Endometrial microvascular endothelial cells (primary cell): Measurements from ENCODE around the gene SYNRG. TPM values are rescaled to one million over a fixed set of nuclear protein-coding genes. Genes with fewer than 3 reads are reported as not detected.
"Not testable (repeated sequence)": the region's sequence is repeated elsewhere in the genome, so short reads cannot be mapped to it uniquely, and the experiment has no call there.

ENCODE experiments used
- in situ Hi-C: cut with HindIII; loops from 2 replicates; pipeline ENCODE4 v1.10.0; 2017; ENCODE audit warnings: low sequenced_read_pairs, low pct_unique_long_range_greater_than_20kb; ENCODE audit errors: inconsistent ontology term
- total RNA-seq: library from RNA; depleted of rRNA; stranded (reverse); fragments of >200 nt; gene quantifications from one replicate; pipeline ENCODE4 v1.2.3, GENCODE V29; 2015; ENCODE audit errors: inconsistent ontology term

SYNRG gene
- 27.9 TPM for total RNA-seq

GRCh38 chr17:37609170-37610040, at the start of gene SYNRG:
Gene SYNRG (minus strand): TSS chr17:37609418. CDS start chr17:37609355, 63 bp downstream.
- in situ Hi-C loops = no loop called here

GRCh38 chr17:37657202-37657601, 48.0 kb upstream of the SYNRG start:
- in situ Hi-C loops = no loop called here

GRCh38 chr17:37651849-37652248, 42.6 kb upstream of the SYNRG start:
- in situ Hi-C loops = no loop called here

GRCh38 chr17:37650419-37651003, 41.3 kb upstream of the SYNRG start:
- in situ Hi-C loops = no loop called here

GRCh38 chr17:37648555-37648954, 39.3 kb upstream of the SYNRG start:
- in situ Hi-C loops = no loop called here

GRCh38 chr17:37647856-37648255, 38.6 kb upstream of the SYNRG start:
- in situ Hi-C loops = no loop called here

GRCh38 chr17:37643869-37644268, 34.7 kb upstream of the SYNRG start:
- in situ Hi-C loops = no loop called here

GRCh38 chr17:37643118-37643766, 34.0 kb upstream of the SYNRG start, which contains the start of gene DDX52:
Gene DDX52 (minus strand): TSS chr17:37643446. CDS start chr17:37643420, 26 bp downstream.
- in situ Hi-C loops = no loop called here

- in situ Hi-C loops = no loop called here
Observed at GRCh38 chr17:37642681-37643080, 33.5 kb upstream of the SYNRG start.

- in situ Hi-C loops = no loop called here
Observed at GRCh38 chr17:37640015-37640414, 30.8 kb upstream of the SYNRG start.

- in situ Hi-C loops = no loop called here
Observed at GRCh38 chr17:37637956-37638355, 28.7 kb upstream of the SYNRG start.

- in situ Hi-C loops = not testable (repeated sequence)
Observed at GRCh38 chr17:37616430-37616829, 7.2 kb upstream of the SYNRG start.

- in situ Hi-C loops = no loop called here
Observed at GRCh38 chr17:37614823-37615222, 5.6 kb upstream of the SYNRG start.

- in situ Hi-C loops = no loop called here
Observed at GRCh38 chr17:37614391-37614790, 5.2 kb upstream of the SYNRG start.

GRCh38 chr17:37610971-37611370, 1.8 kb upstream of the SYNRG start:
- in situ Hi-C loops = no loop called here

- in situ Hi-C loops = not testable (repeated sequence)
Observed at GRCh38 chr17:37610041-37610420, 813 bp upstream of the SYNRG start.

- in situ Hi-C loops = no loop called here
Observed at GRCh38 chr17:37608351-37609169, 658 bp downstream of the SYNRG start.

GRCh38 chr17:37607637-37608331, 1.4 kb downstream of the SYNRG start:
- in situ Hi-C loops = no loop called here
